Spinal cord (tissue), 10 donors: ENCODE measurements around the gene TCF7. TPM values are rescaled to one million over a fixed set of nuclear protein-coding genes. Genes with fewer than 3 reads are reported as not detected.

Experiments used
- DNase-seq, 6 donors: peaks; one replicate each; pipeline versions ENCODE4 v3.0.0 to v3.0.0-alpha.2; 2013 to 2015; ENCODE audit warnings: low spot score in 6 of 6, low read depth in 4 of 6
- H3K27ac ChIP-seq: one replicate; pipeline ENCODE4 v1.5.1; 2013; ENCODE audit warnings: low read depth, low read length, control low read depth
- H3K27me3 ChIP-seq: one replicate; pipeline ENCODE4 v1.6.1; 2013; ENCODE audit warnings: low read length; ENCODE audit not compliant: control insufficient read depth, insufficient read depth
- H3K36me3 ChIP-seq: one replicate; pipeline ENCODE4 v1.6.1; 2013; ENCODE audit warnings: low read length; ENCODE audit not compliant: control insufficient read depth, insufficient read depth
- H3K4me1 ChIP-seq: one replicate; pipeline ENCODE4 v1.6.1; 2013; ENCODE audit warnings: low read length; ENCODE audit not compliant: control insufficient read depth, insufficient read depth
- H3K4me3 ChIP-seq: one replicate; pipeline ENCODE4 v1.5.1; 2013; ENCODE audit warnings: low read depth, low read length, control low read depth
- H3K9me3 ChIP-seq: one replicate; pipeline ENCODE4 v1.6.1; 2013; ENCODE audit warnings: low read length; ENCODE audit not compliant: control insufficient read depth, insufficient read depth
- WGBS: methylation state at CpG from one replicate; pipeline ENCODE4 v1.1.5; 2013; ENCODE audit warnings: missing lambda C conversion rate; ENCODE audit not compliant: insufficient coverage; 5-methylcytosine and 5-hydroxymethylcytosine counted together
- polyA plus RNA-seq, 2 donors: library from polyadenylated mRNA; unstranded; fragments of 120-200 nt; gene quantifications; one replicate each; pipeline ENCODE4 v1.2.1, GENCODE V29; 2013; ENCODE audit not compliant: insufficient read length in 2 of 2
- total RNA-seq, 2 donors: library from RNA; depleted of rRNA in 1 of 2; stranded (reverse); fragments of 120-200 nt in 1 of 2; fragments of >200 nt in 1 of 2; gene quantifications; one replicate each; pipeline versions ENCODE4 v1.2.3 to v1.2.4, GENCODE V29; 2013 to 2014
- donor health status: healthy.

Gene TCF7
- total and polyA plus RNA-seq, 4 donors: 0.79 to 9.4 (median 6.8) TPM

GRCh38 chr5:134111741-134112647 lies 2.5 kb upstream of the TCF7 start:
- Histone ChIP-seq H3K4me3 (no peak overlapping the region), H3K27ac (no peak overlapping the region), H3K27me3 (peaks cover 29% of the 10 kb centered on the region), H3K4me1 (peaks cover 30% of the 10 kb centered on the region), H3K36me3 (peaks cover 6% of the 10 kb centered on the region), H3K9me3 (no peaks in the 10 kb centered on the region)
- 90% methylated on average over 5 of the region's 6 CpGs for WGBS
- no peak for DNase-seq

- H3K27me3 ChIP-seq: peaks cover 29% of the 10 kb centered on the region
- WGBS: 46% methylated on average over 13 of the region's 18 CpGs
- H3K4me3 ChIP-seq: no peak overlapping the region
- H3K9me3 ChIP-seq: no peaks in the 10 kb centered on the region
- no peak overlapping the region for H3K27ac ChIP-seq
- DNase-seq: no peak
- H3K36me3 ChIP-seq: peaks cover 6% of the 10 kb centered on the region
- H3K4me1 ChIP-seq: peaks cover 30% of the 10 kb centered on the region
These were observed 1.6 kb upstream of the TCF7 start for GRCh38 chr5:134112726-134113362.

- Histone ChIP-seq H3K4me1 (peaks cover 35% of the 10 kb centered on the region), H3K36me3 (peaks cover 6% of the 10 kb centered on the region), H3K27me3 (peaks cover 29% of the 10 kb centered on the region), H3K27ac (no peak overlapping the region), H3K9me3 (no peaks in the 10 kb centered on the region), H3K4me3 (no peak overlapping the region)
- WGBS: 5% methylated on average over 26 of the region's 30 CpGs
- peak in 1 of 6 donors; percentile 13 for DNase-seq
These were observed 1.1 kb upstream of the TCF7 start for GRCh38 chr5:134113363-134113889.

- H3K4me1 ChIP-seq: peaks cover 42% of the 10 kb centered on the region
- H3K27me3 ChIP-seq: peaks cover 29% of the 10 kb centered on the region
- WGBS: 1% methylated on average over 108 of the region's 110 CpGs
- H3K27ac ChIP-seq: no peak overlapping the region
- H3K4me3 ChIP-seq: peak overlapping the region; percentile 49
- H3K9me3 ChIP-seq: no peaks in the 10 kb centered on the region
- H3K36me3 ChIP-seq: peaks cover 15% of the 10 kb centered on the region
- peak in 2 of 6 donors; percentile 11 to 38 for DNase-seq
These were observed 665 bp downstream of the TCF7 start for GRCh38 chr5:134114886-134115805.

GRCh38 chr5:134115806-134116175 lies 1.3 kb downstream of the TCF7 start:
- peaks cover 29% of the 10 kb centered on the region for H3K27me3 ChIP-seq
- no peaks in the 10 kb centered on the region for H3K9me3 ChIP-seq
- H3K27ac ChIP-seq: no peak overlapping the region
- H3K4me1 ChIP-seq: peaks cover 48% of the 10 kb centered on the region
- peak overlapping the region; percentile 49 for H3K4me3 ChIP-seq
- DNase-seq: no peak
- 37% methylated on average over 9 of the region's 13 CpGs for WGBS
- H3K36me3 ChIP-seq: peaks cover 21% of the 10 kb centered on the region

GRCh38 chr5:134116286-134116685 lies 1.8 kb downstream of the TCF7 start:
- no peak for DNase-seq
- Histone ChIP-seq H3K4me1 (peaks cover 50% of the 10 kb centered on the region), H3K27me3 (peaks cover 29% of the 10 kb centered on the region), H3K27ac (no peak overlapping the region), H3K9me3 (no peaks in the 10 kb centered on the region), H3K36me3 (peaks cover 23% of the 10 kb centered on the region), H3K4me3 (peak overlapping the region; percentile 9)
- WGBS: 87% methylated on average over 8 of the region's 10 CpGs

- Histone ChIP-seq H3K4me3 (no peak overlapping the region), H3K4me1 (peaks cover 51% of the 10 kb centered on the region), H3K27me3 (peaks cover 21% of the 10 kb centered on the region), H3K9me3 (no peaks in the 10 kb centered on the region), H3K27ac (no peak overlapping the region), H3K36me3 (peaks cover 26% of the 10 kb centered on the region)
- WGBS: 91% methylated on average over 10 of the region's 12 CpGs
- no peak for DNase-seq
These were observed 2.6 kb downstream of the TCF7 start for GRCh38 chr5:134116789-134117761.

- DNase-seq: no peak
- WGBS: 100% methylated on average over 1 of the region's 4 CpGs
- Histone ChIP-seq H3K27me3 (peaks cover 10% of the 10 kb centered on the region), H3K4me3 (no peak overlapping the region), H3K4me1 (peaks cover 56% of the 10 kb centered on the region), H3K9me3 (no peaks in the 10 kb centered on the region), H3K27ac (no peak overlapping the region), H3K36me3 (peaks cover 34% of the 10 kb centered on the region)
These were observed 3.8 kb downstream of the TCF7 start for GRCh38 chr5:134118212-134118835.
